WTC11 (cell line): ENCODE data around the gene NXN. TPM values are rescaled to one million over a fixed set of nuclear protein-coding genes. Genes with fewer than 3 reads are reported as not detected.

Experiments used
- ATAC-seq: fragments of 200-7000 bp; cut with Tn5 transposase; 2 replicates; pipeline ENCODE4 v1.10.0; 2021; ENCODE audit warnings: mild to moderate bottlenecking, moderate library complexity
- CTCF ChIA-PET: fragments of 300-600 bp; sonication (Branson Sonifier 250); formaldehyde crosslinking; loops from one replicate; lab custom pipeline; 2021; ENCODE audit warnings: antibody characterized with exemption; lab: Charles Lee
- POLR2A ChIA-PET: fragments of 350-600 bp; sonication (Branson Sonifier 250); formaldehyde crosslinking; loops from one replicate; lab custom pipeline; 2021; ENCODE audit warnings: antibody characterized with exemption; lab: Charles Lee
- DNase-seq: peaks from one replicate; pipeline ENCODE4 v3.0.0; 2021; ENCODE audit warnings: low spot score
- H3K27ac Mint-ChIP-seq: 2 replicates; pipeline ENCODE4 v1.8.0; 2021; ENCODE audit warnings: mixed read lengths
- H3K27me3 Mint-ChIP-seq: 2 replicates; pipeline ENCODE4 v1.8.0; 2021; ENCODE audit warnings: low read depth, mild to moderate bottlenecking, moderate library complexity, mixed read lengths
- H3K36me3 Mint-ChIP-seq: 2 replicates; pipeline ENCODE4 v1.8.0; 2021; ENCODE audit warnings: mixed read lengths
- H3K4me1 Mint-ChIP-seq: 2 replicates; pipeline ENCODE4 v1.8.0; 2022; ENCODE audit warnings: mixed read lengths
- H3K4me3 Mint-ChIP-seq: 2 replicates; pipeline ENCODE4 v1.8.0; 2021; ENCODE audit warnings: mild to moderate bottlenecking, moderate library complexity, mixed read lengths
- H3K9me3 Mint-ChIP-seq: 2 replicates; pipeline ENCODE4 v1.8.0; 2021; ENCODE audit warnings: mixed read lengths
- AR ChIP-seq: fragments of 250-450 bp; sonication (Bioruptor Pico); IDR thresholded peaks from 2 replicates; pipeline ENCODE4 v1.9.0; 2021; ENCODE audit warnings: mild to moderate bottlenecking
- ATF1 ChIP-seq: sonication (generic); formaldehyde crosslinking; IDR thresholded peaks from 2 replicates; pipeline ENCODE4 v1.8.1; 2023; ENCODE audit warnings: mild to moderate bottlenecking, moderate library complexity, missing genetic modification reagents
- CDX4 ChIP-seq: fragments of 250-450 bp; sonication (Bioruptor Pico); IDR thresholded peaks from 2 replicates; pipeline ENCODE4 v1.9.0; 2021; ENCODE audit warnings: moderate library complexity, mild to moderate bottlenecking, inconsistent platforms, borderline replicate concordance
- ETV6 ChIP-seq: sonication (generic); formaldehyde crosslinking; IDR thresholded peaks from 2 replicates; pipeline ENCODE4 v1.8.1; 2022; ENCODE audit warnings: mild to moderate bottlenecking, missing genetic modification reagents
- FOXJ3 ChIP-seq: sonication (generic); formaldehyde crosslinking; IDR thresholded peaks from 2 replicates; pipeline ENCODE4 v1.9.0; 2021; ENCODE audit warnings: missing genetic modification reagents, mild to moderate bottlenecking, borderline replicate concordance
- GTF2I ChIP-seq: fragments of 250-450 bp; sonication (Bioruptor Pico); conservative IDR thresholded peaks from 2 replicates; pipeline ENCODE4 v1.4.0; 2021; ENCODE audit warnings: mild to moderate bottlenecking
- IRF2 ChIP-seq: sonication (generic); formaldehyde crosslinking; IDR thresholded peaks from 2 replicates; pipeline ENCODE4 v1.8.0; 2022; ENCODE audit warnings: low read depth, missing genetic modification reagents, borderline replicate concordance
- JUN ChIP-seq: sonication (generic); formaldehyde crosslinking; IDR thresholded peaks from 2 replicates; pipeline ENCODE4 v1.8.0; 2023; ENCODE audit warnings: mild to moderate bottlenecking, missing genetic modification reagents
- KAT7 ChIP-seq: sonication (generic); formaldehyde crosslinking; IDR thresholded peaks from 2 replicates; pipeline ENCODE4 v1.8.1; 2023; ENCODE audit warnings: missing genetic modification reagents, mild to moderate bottlenecking, borderline replicate concordance
- MAX ChIP-seq: sonication (generic); formaldehyde crosslinking; IDR thresholded peaks from 2 replicates; pipeline ENCODE4 v1.8.0; 2022; ENCODE audit warnings: mild to moderate bottlenecking, missing genetic modification reagents
- MYBL2 ChIP-seq: sonication (generic); formaldehyde crosslinking; IDR thresholded peaks from 2 replicates; pipeline ENCODE4 v1.8.1; 2023; ENCODE audit warnings: mild to moderate bottlenecking, moderate library complexity, missing genetic modification reagents
- PRDM15 ChIP-seq: sonication (generic); formaldehyde crosslinking; IDR thresholded peaks from 2 replicates; pipeline ENCODE4 v1.8.0; 2022; ENCODE audit warnings: missing genetic modification reagents
- PREB ChIP-seq: sonication (generic); formaldehyde crosslinking; IDR thresholded peaks from 2 replicates; pipeline ENCODE4 v1.8.1; 2022; ENCODE audit warnings: mild to moderate bottlenecking, missing genetic modification reagents, moderate library complexity, borderline replicate concordance
- PRRX2 ChIP-seq: fragments of 250-450 bp; sonication (Bioruptor Pico); IDR thresholded peaks from 2 replicates; pipeline ENCODE4 v1.8.0; 2021; ENCODE audit warnings: mild to moderate bottlenecking
- TCF7 ChIP-seq: sonication (generic); formaldehyde crosslinking; IDR thresholded peaks from 2 replicates; pipeline ENCODE4 v1.8.0; 2022; ENCODE audit warnings: mild to moderate bottlenecking, low read depth, missing genetic modification reagents, moderate library complexity
- TEAD1 ChIP-seq: sonication (generic); formaldehyde crosslinking; IDR thresholded peaks from 2 replicates; pipeline ENCODE4 v1.8.0; 2022; ENCODE audit warnings: mild to moderate bottlenecking, missing genetic modification reagents
- TP53 ChIP-seq: sonication (generic); formaldehyde crosslinking; IDR thresholded peaks from 2 replicates; pipeline ENCODE4 v1.8.1; 2023; ENCODE audit warnings: mild to moderate bottlenecking, missing genetic modification reagents
- USF1 ChIP-seq: sonication (generic); formaldehyde crosslinking; IDR thresholded peaks from 2 replicates; pipeline ENCODE4 v1.8.0; 2022; ENCODE audit warnings: mild to moderate bottlenecking, missing genetic modification reagents
- ZBTB21 ChIP-seq: sonication (generic); formaldehyde crosslinking; IDR thresholded peaks from 2 replicates; pipeline ENCODE4 v1.8.1; 2023; ENCODE audit warnings: mild to moderate bottlenecking, missing genetic modification reagents, borderline replicate concordance
- ZBTB43 ChIP-seq: sonication (generic); formaldehyde crosslinking; IDR thresholded peaks from 2 replicates; pipeline ENCODE4 v1.8.1; 2023; ENCODE audit warnings: mild to moderate bottlenecking, missing genetic modification reagents
- ZNF281 ChIP-seq: sonication (generic); formaldehyde crosslinking; IDR thresholded peaks from 2 replicates; pipeline ENCODE4 v1.8.0; 2023; ENCODE audit warnings: mild to moderate bottlenecking, missing genetic modification reagents
- ZNF317 ChIP-seq: sonication (generic); formaldehyde crosslinking; IDR thresholded peaks from 2 replicates; pipeline ENCODE4 v1.8.1; 2023; ENCODE audit warnings: low read depth, mild to moderate bottlenecking, moderate library complexity, missing genetic modification reagents, borderline replicate concordance
- ZNF416 ChIP-seq: fragments of 250-450 bp; sonication (Bioruptor Pico); IDR thresholded peaks from 2 replicates; pipeline ENCODE4 v1.9.0; 2021; ENCODE audit warnings: mild to moderate bottlenecking, inconsistent platforms
- total RNA-seq: library from RNA; stranded (reverse); gene quantifications from 3 replicates; pipeline ENCODE4 v1.2.3, GENCODE V29; 2021

Gene NXN
- total RNA-seq, 1 experiment from 2014 or later: 96.8 TPM

- ChIA-PET POLR2A (interaction anchor here (0.5 to 1.0 kb wide), 4 partner anchors 40 to 282 kb away, joined by 3 to 4 read pairs (median 3); partner anchors contain the start of gene VPS53), CTCF (interaction anchor here (0.6 to 2.3 kb wide), 62 partner anchors 9 to 586 kb away, joined by 3 to 58 read pairs (median 4); partner anchors contain the start of genes GEMIN4, GLOD4, MRM3 and NXN)
- peaks cover 8% of the 10 kb centered on the region for H3K4me1 Mint-ChIP-seq
- H3K9me3 Mint-ChIP-seq: peaks cover 14% of the 10 kb centered on the region
- peak; percentile 96 for DNase-seq
- peaks cover 22% of the 10 kb centered on the region for H3K36me3 Mint-ChIP-seq
- peak within 1 kb of the TSS; percentile 90 for H3K4me3 Mint-ChIP-seq
- peaks cover 19% of the 10 kb centered on the region for H3K27me3 Mint-ChIP-seq
- H3K27ac Mint-ChIP-seq: peak within 1 kb of the TSS; percentile 99
- ATAC-seq: peak; percentile 97
- no peak for TF ChIP-seq AR
- TF ChIP-seq IRF2 (CRISPR knock-in tag): no peak
- TF ChIP-seq JUN (CRISPR knock-in tag): no peak
- no peak for TF ChIP-seq ZNF317 (CRISPR knock-in tag)
- no peak for TF ChIP-seq PRRX2 (CRISPR knock-in tag)
- TF ChIP-seq MAX (CRISPR knock-in tag): peak; percentile 100
- no peak for TF ChIP-seq GTF2I (CRISPR knock-in tag)
- TF ChIP-seq PREB (CRISPR knock-in tag): no peak
- TF ChIP-seq TP53 (CRISPR knock-in tag): peak; percentile 56; the same call in 1 of the 2 replicates
- TF ChIP-seq KAT7 (CRISPR knock-in tag): 0 out of 2 replicates have a peak, but pooled peaks have one; percentile 54
- peak; percentile 71; the same call in 1 of the 2 replicates for TF ChIP-seq ZBTB21
- peak; percentile 83; the same call in 1 of the 2 replicates for TF ChIP-seq ZNF281 (CRISPR knock-in tag)
- 0 out of 2 replicates have a peak, but pooled peaks have one; percentile 10 for TF ChIP-seq ZBTB43
- peak; percentile 90 for TF ChIP-seq ETV6 (CRISPR knock-in tag)
- no peak for TF ChIP-seq ATF1
- no peak for TF ChIP-seq CDX4
- no peak; the same call in 1 of the 2 replicates for TF ChIP-seq MYBL2 (CRISPR knock-in tag)
- peak; percentile 53; the same call in 1 of the 2 replicates for TF ChIP-seq TEAD1
- no peak for TF ChIP-seq PRDM15 (CRISPR knock-in tag)
- peak; percentile 90 for TF ChIP-seq USF1
- TF ChIP-seq ZNF416 (CRISPR knock-in tag): no peak
- TF ChIP-seq TCF7 (CRISPR knock-in tag): no peak
- TF ChIP-seq FOXJ3 (CRISPR knock-in tag): no peak
These were observed 17.2 kb upstream of the NXN start, which contains the start of gene TIMM22 for GRCh38 chr17:996554-997344. TSS of gene TIMM22 (plus strand) at chr17:997129. CDS start at chr17:997143, 14 bp downstream.
